RKO (cell line): ENCODE data around the gene ATRAID.

Experiments used
- DNase-seq: peaks from one replicate; pipeline ENCODE4 v3.0.0-alpha.2; 2016; ENCODE audit warnings: low spot score

The ATRAID gene

GRCh38 chr2:27250652-27251379 is 39.0 kb downstream of the ATRAID start:
- no peak for DNase-seq

- no peak for DNase-seq
Measured at GRCh38 chr2:27251766-27252165, 39.9 kb downstream of the ATRAID start.

GRCh38 chr2:27255187-27255586 is 43.3 kb downstream of the ATRAID start:
- DNase-seq, result no peak

- DNase-seq, result peak; percentile 41
Measured at GRCh38 chr2:27255660-27256059, 43.8 kb downstream of the ATRAID start.

- DNase-seq, result no peak
Measured at GRCh38 chr2:27256855-27257454, 45.1 kb downstream of the ATRAID start.

GRCh38 chr2:27258051-27258450 is 46.2 kb downstream of the ATRAID start:
- no peak for DNase-seq

- DNase-seq, result no peak
Measured at GRCh38 chr2:27261241-27261925, 49.5 kb downstream of the ATRAID start.

- DNase-seq, result no peak
Measured at GRCh38 chr2:27261926-27262298, 50.1 kb downstream of the ATRAID start.

- DNase-seq, result no peak
Measured at GRCh38 chr2:27262379-27263286, 50.8 kb downstream of the ATRAID start, which contains the start of gene SLC30A3. Gene SLC30A3, minus strand, starts transcription at chr2:27263047. Its CDS starts 141 bp downstream, at chr2:27262906.

GRCh38 chr2:27263287-27264252 is 51.7 kb downstream of the ATRAID start:
- no peak for DNase-seq

GRCh38 chr2:27264253-27264752 is 52.5 kb downstream of the ATRAID start:
- DNase-seq, result no peak

- no peak for DNase-seq
Measured at GRCh38 chr2:27264753-27265535, 53.1 kb downstream of the ATRAID start.

GRCh38 chr2:27265536-27265870 is 53.7 kb downstream of the ATRAID start:
- no peak for DNase-seq
